Neural cell (in vitro differentiated cells): ENCODE measurements around the gene TMEM250. TPM values are rescaled to one million over a fixed set of nuclear protein-coding genes. Genes with fewer than 3 reads are reported as not detected.
"Not testable (repeated sequence)": the region's sequence is repeated elsewhere in the genome, so short reads cannot be mapped to it uniquely, and the experiment has no call there.

ENCODE experiments used
- H2AFZ ChIP-seq: fragments of 200-600, 300-800 bp; sonication (generic), shearing (Covaris generic); 2 replicates; pipeline ENCODE4 v1.6.0; 2014; ENCODE audit warnings: low read depth, mild to moderate bottlenecking, antibody characterized with exemption, low read length, moderate library complexity
- H3F3A ChIP-seq: fragments of 200-600 bp; shearing (Covaris generic); 2 replicates; pipeline ENCODE4 v1.6.1; 2016; ENCODE audit warnings: mild to moderate bottlenecking, moderate library complexity, mixed read lengths, antibody characterized with exemption, low read length; ENCODE audit not compliant: insufficient read depth, poor library complexity, severe bottlenecking
- H3K27ac ChIP-seq: fragments of 200-600, 300-800 bp; sonication (generic), shearing (Covaris generic); 2 replicates; pipeline ENCODE4 v1.5.1; 2014; ENCODE audit warnings: mild to moderate bottlenecking, low read length, moderate library complexity
- H3K27me3 ChIP-seq: fragments of 300-800, 200-600 bp; sonication (generic), shearing (Covaris generic); 2 replicates; pipeline ENCODE4 v1.6.0; 2014; ENCODE audit warnings: mild to moderate bottlenecking, low read depth, low read length, moderate library complexity; ENCODE audit not compliant: insufficient read depth
- H3K36me3 ChIP-seq: fragments of 300-800, 200-600 bp; sonication (generic), shearing (Covaris generic); 2 replicates; pipeline ENCODE4 v1.5.1; 2014; ENCODE audit warnings: mild to moderate bottlenecking, antibody characterized with exemption, low read length, moderate library complexity; ENCODE audit not compliant: insufficient read depth
- H3K4me2 ChIP-seq: fragments of 300-800, 200-600 bp; sonication (generic), shearing (Covaris generic); 2 replicates; pipeline ENCODE4 v1.6.0; 2014; ENCODE audit warnings: mild to moderate bottlenecking, low read length
- H3K4me3 ChIP-seq: fragments of 300-800, 200-600 bp; sonication (generic), shearing (Covaris generic); 2 replicates; pipeline ENCODE4 v1.5.1; 2014; ENCODE audit warnings: mild to moderate bottlenecking, low read length, moderate library complexity
- H3K79me2 ChIP-seq: fragments of 200-600 bp; shearing (Covaris generic); replicated peaks from 2 replicates; pipeline ENCODE4 v1.6.0; 2014; ENCODE audit warnings: mild to moderate bottlenecking, low read length, moderate library complexity; ENCODE audit not compliant: insufficient read depth
- H3K9ac ChIP-seq: fragments of 300-800, 200-600 bp; sonication (generic), shearing (Covaris generic); 2 replicates; pipeline ENCODE4 v1.6.1; 2016; ENCODE audit warnings: mild to moderate bottlenecking, low read length, mixed read lengths
- H3K9me2 ChIP-seq: fragments of 200-600 bp; shearing (Covaris generic); 2 replicates; pipeline ENCODE4 v1.6.1; 2016; ENCODE audit warnings: mild to moderate bottlenecking, low read length, mixed read lengths; ENCODE audit not compliant: insufficient read depth
- H3K9me3 ChIP-seq: fragments of 200-600, 300-800 bp; sonication (generic), shearing (Covaris generic); 2 replicates; pipeline ENCODE4 v1.6.1; 2016; ENCODE audit warnings: mild to moderate bottlenecking, mixed run types, low read length, moderate library complexity, mixed read lengths
- H4K20me1 ChIP-seq: fragments of 200-600 bp; shearing (Covaris generic); 2 replicates; pipeline ENCODE4 v1.6.1; 2016; ENCODE audit warnings: mild to moderate bottlenecking, mixed run types; ENCODE audit not compliant: insufficient read depth
- CTCF ChIP-seq: fragments of 450-650 bp; IDR thresholded peaks from 2 replicates; pipeline ENCODE4 v1.5.1; 2014; ENCODE audit warnings: antibody characterized with exemption, mild to moderate bottlenecking, moderate library complexity; ENCODE audit not compliant: poor library complexity, severe bottlenecking
- EP300 ChIP-seq: fragments of 450-650 bp; conservative IDR thresholded peaks from 2 replicates; pipeline ENCODE4 v1.6.1; 2014; ENCODE audit warnings: antibody characterized with exemption, mild to moderate bottlenecking, moderate library complexity; ENCODE audit not compliant: poor library complexity, severe bottlenecking
- EZH2 ChIP-seq: fragments of 200-600, 300-800 bp; shearing (Covaris generic), sonication (generic); IDR thresholded peaks from 2 replicates; pipeline ENCODE4 v1.6.1; 2014; ENCODE audit warnings: antibody characterized with exemption, low read length, borderline replicate concordance, mild to moderate bottlenecking; ENCODE audit not compliant: insufficient read depth, poor library complexity, severe bottlenecking
- MXI1 ChIP-seq: fragments of 450-650 bp; conservative IDR thresholded peaks from 2 replicates; pipeline ENCODE4 v1.6.1; 2014; ENCODE audit warnings: antibody characterized with exemption, mild to moderate bottlenecking; ENCODE audit not compliant: poor library complexity, severe bottlenecking
- POLR2AphosphoS5 ChIP-seq: IDR thresholded peaks from 2 replicates; pipeline ENCODE4 v1.6.1; 2012
- RAD21 ChIP-seq: fragments of 450-650 bp; conservative IDR thresholded peaks from 2 replicates; pipeline ENCODE4 v1.6.1; 2014; ENCODE audit warnings: antibody characterized with exemption, mild to moderate bottlenecking, moderate library complexity
- REST ChIP-seq: IDR thresholded peaks from 2 replicates; pipeline ENCODE4 v1.6.1; 2012; ENCODE audit warnings: borderline replicate concordance
- SMC3 ChIP-seq: fragments of 450-650 bp; conservative IDR thresholded peaks from 2 replicates; pipeline ENCODE4 v1.6.1; 2014; ENCODE audit warnings: antibody characterized with exemption, mild to moderate bottlenecking, moderate library complexity; ENCODE audit not compliant: poor library complexity
- TAF1 ChIP-seq: IDR thresholded peaks from 2 replicates; pipeline ENCODE4 v1.6.1; 2012; ENCODE audit warnings: low read depth
- polyA plus RNA-seq: library from polyadenylated mRNA; depleted of rRNA; stranded (reverse); fragments of >200 nt; gene quantifications from 2 replicates; pipeline ENCODE4 v1.2.3, GENCODE V29; 2014

TMEM250 gene
- polyA plus RNA-seq, 1 donor from 2014 or later, result 15.0 TPM

DNA sequence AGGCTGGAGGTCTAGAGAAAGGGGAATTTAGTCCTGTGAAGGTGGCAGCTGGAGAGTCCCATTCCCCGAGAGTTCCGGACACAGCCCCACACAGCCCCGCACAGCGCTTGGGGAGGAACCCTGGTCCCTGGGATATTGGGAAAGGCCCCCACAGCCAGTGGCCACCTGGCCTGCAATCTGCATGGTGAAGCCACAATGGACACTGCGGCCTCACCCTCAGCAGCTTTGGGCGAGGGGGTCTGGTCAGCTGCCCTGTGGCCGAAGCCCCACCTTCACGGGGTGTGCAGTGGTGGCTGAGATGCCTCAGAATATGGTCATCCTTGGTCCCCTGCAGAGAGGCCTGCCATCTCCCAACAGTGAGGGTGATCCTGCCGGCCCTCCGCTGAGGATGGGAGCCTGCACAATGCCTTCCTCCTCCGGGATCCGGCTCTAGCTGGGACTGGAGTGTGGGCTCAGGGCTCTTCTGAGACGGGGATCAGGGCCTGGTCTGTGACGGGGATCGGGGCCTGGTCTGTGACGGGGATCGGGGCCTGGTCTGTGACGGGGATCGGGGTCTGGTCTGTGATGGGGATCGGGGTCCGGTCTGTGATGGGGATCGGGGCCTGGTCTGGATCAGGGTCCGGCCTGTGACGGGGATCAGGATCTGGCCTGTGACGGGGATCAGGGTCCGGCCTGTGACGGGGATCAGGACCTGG lies 33.3 kb upstream of the TMEM250 start:
- Histone ChIP-seq H3K4me2 (no peak overlapping the region), H3K9me2 (no peaks in the 10 kb centered on the region), H3F3A (no peaks in the 10 kb centered on the region), H3K9ac (no peak overlapping the region), H3K36me3 (no peaks in the 10 kb centered on the region), H3K79me2 (no peaks in the 10 kb centered on the region), H3K4me3 (no peak overlapping the region), H3K27me3 (no peaks in the 10 kb centered on the region), H2AFZ (no peak overlapping the region), H4K20me1 (no peaks in the 10 kb centered on the region), H3K27ac (no peak overlapping the region), H3K9me3 (no peaks in the 10 kb centered on the region)
- TF ChIP-seq MXI1, result no peak
- TF ChIP-seq RAD21, result no peak
- TF ChIP-seq TAF1, result no peak
- TF ChIP-seq REST, result no peak
- no peak for TF ChIP-seq SMC3
- TF ChIP-seq CTCF, result no peak
- no peak for TF ChIP-seq POLR2AphosphoS5
- no peak for TF ChIP-seq EP300
- TF ChIP-seq EZH2, result no peak

DNA sequence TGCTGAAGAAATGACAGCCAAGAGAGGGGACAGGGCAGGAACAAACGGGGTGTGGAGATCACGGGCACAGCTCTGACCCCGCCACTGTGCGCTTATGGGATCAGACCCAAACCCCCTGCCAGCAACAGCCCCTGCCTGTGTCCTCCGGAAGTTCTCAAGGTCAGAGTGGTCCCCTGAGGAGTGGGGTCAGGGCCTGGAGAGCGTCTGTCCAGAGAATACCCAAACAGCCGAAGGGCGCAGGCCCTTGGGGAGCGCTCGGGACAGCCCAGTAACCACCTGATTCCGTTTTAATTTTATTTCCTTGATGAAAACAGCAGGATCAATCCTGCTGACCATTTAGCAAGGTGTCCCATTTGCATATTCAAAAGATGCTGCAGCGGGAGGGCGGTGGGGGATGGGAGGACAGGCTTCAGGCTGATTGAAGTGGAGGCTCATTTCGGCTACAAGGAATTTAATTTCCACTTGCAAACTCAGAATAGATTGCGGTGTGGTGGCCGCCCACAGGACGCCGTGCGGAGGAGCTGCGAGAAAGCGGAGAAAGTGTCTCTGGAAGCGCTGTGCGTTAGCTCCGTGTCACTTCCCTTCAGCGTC lies 32.6 kb upstream of the TMEM250 start:
- Histone ChIP-seq H3K4me3 (no peak overlapping the region), H4K20me1 (no peaks in the 10 kb centered on the region), H3K9me3 (no peaks in the 10 kb centered on the region), H2AFZ (no peak overlapping the region), H3K4me2 (no peak overlapping the region), H3K36me3 (no peaks in the 10 kb centered on the region), H3K9me2 (no peaks in the 10 kb centered on the region), H3K27me3 (no peaks in the 10 kb centered on the region), H3K27ac (no peak overlapping the region), H3F3A (no peaks in the 10 kb centered on the region), H3K79me2 (no peaks in the 10 kb centered on the region), H3K9ac (no peak overlapping the region)
- TF ChIP-seq SMC3 (no peak), CTCF (no peak), TAF1 (no peak), MXI1 (no peak), EP300 (no peak), EZH2 (no peak), REST (no peak), POLR2AphosphoS5 (no peak), RAD21 (no peak)

- not testable (repeated sequence) for H3K79me2 ChIP-seq, H3K36me3 ChIP-seq, H3K4me3 ChIP-seq, H4K20me1 ChIP-seq, H3F3A ChIP-seq, H3K27me3 ChIP-seq, H3K9me2 ChIP-seq, H3K9ac ChIP-seq, H3K9me3 ChIP-seq, H2AFZ ChIP-seq, H3K27ac ChIP-seq, H3K4me2 ChIP-seq
Measured at GRCh38 chr9:136150664-136151213, 32.1 kb upstream of the TMEM250 start.
